ENCODE data around the gene GPR155.

GRCh38 chr2:174473796-174474195 lies 13.0 kb downstream of the GPR155 start:
- TF ChIP-seq TAF1 (IDR thresholded peaks at IDR 0.05; ENCODE audit: low read depth, low read length): no peak
- TF ChIP-seq POLR2A (IDR thresholded peaks at IDR 0.05; ENCODE audit: low read depth, low read length): no peak
- no peak for TF ChIP-seq POLR2AphosphoS5 (IDR thresholded peaks at IDR 0.05; ENCODE audit: low read depth, low read length)
- TF ChIP-seq POU2F2 (IDR thresholded peaks at IDR 0.05; ENCODE audit: low read depth, low read length): no peak
- no peak for TF ChIP-seq SPI1 (IDR thresholded peaks at IDR 0.05; ENCODE audit: low read depth, low read length)
